Activated CD8-positive, alpha-beta T cell treated with anti-CD3 and anti-CD28 coated beads, Interleukin-2, amount 10 ng/mL, durations not matched to agents 7 days and 5 days (primary cell): ENCODE results near the gene STX1A. TPM values are rescaled to one million over a fixed set of nuclear protein-coding genes. Genes with fewer than 3 reads are reported as not detected.
"Not testable (repeated sequence)": the region's sequence is repeated elsewhere in the genome, so short reads cannot be mapped to it uniquely, and the experiment has no call there.

ENCODE experiments used
- ATAC-seq: fragments of 150-1000 bp; cut with Tn5 transposase; one replicate; pipeline ENCODE4 v1.10.0; 2021; ENCODE audit warnings: moderate library complexity
- CTCF ChIA-PET: fragments of 350-600 bp; sonication (Branson Sonifier 250); formaldehyde crosslinking; loops from one replicate; lab custom pipeline; 2021; ENCODE audit warnings: antibody characterized with exemption; lab: Charles Lee
- POLR2A ChIA-PET: fragments of 350-600 bp; sonication (Branson Sonifier 250); formaldehyde crosslinking; loops from one replicate; lab custom pipeline; 2021; ENCODE audit warnings: antibody characterized with exemption; lab: Charles Lee
- DNase-seq: peaks from one replicate; pipeline ENCODE4 v3.0.0-alpha.2; 2020
- H3K27ac Mint-ChIP-seq: one replicate; pipeline ENCODE4 v1.8.0; 2021; ENCODE audit warnings: mild to moderate bottlenecking, mixed read lengths
- H3K27me3 Mint-ChIP-seq: one replicate; pipeline ENCODE4 v1.8.0; 2021; ENCODE audit warnings: low read depth, mixed read lengths
- H3K36me3 Mint-ChIP-seq: one replicate; pipeline ENCODE4 v1.8.0; 2021; ENCODE audit warnings: low read depth, mixed read lengths
- H3K4me1 Mint-ChIP-seq: one replicate; pipeline ENCODE4 v1.8.0; 2021; ENCODE audit warnings: low read depth, mixed read lengths
- H3K4me3 Mint-ChIP-seq: one replicate; pipeline ENCODE4 v1.8.0; 2021; ENCODE audit warnings: mild to moderate bottlenecking, mixed read lengths
- H3K9me3 Mint-ChIP-seq: one replicate; pipeline ENCODE4 v1.8.0; 2022; ENCODE audit warnings: mixed read lengths; ENCODE audit not compliant: insufficient read depth
- total RNA-seq, 2 experiments: library from RNA; stranded (reverse); gene quantifications; one replicate each; pipeline ENCODE4 v1.2.3, GENCODE V29; 2021

STX1A gene
- total RNA-seq, 2 experiments from 2014 or later: 10.6 to 12.3 TPM

GRCh38 chr7:73734619-73735527, 15.4 kb upstream of the STX1A start:
- ChIA-PET POLR2A (interaction anchor here (0.6 to 1.5 kb wide), 3 partner anchors 19 to 153 kb away, joined by 3 to 4 read pairs (median 3); no protein-coding TSS in a partner anchor), CTCF (interaction anchor here (0.7 to 8.5 kb wide), 24 partner anchors 9 to 294 kb away, joined by 3 to 115 read pairs (median 4); partner anchors contain the start of gene VPS37D)
- Mint-ChIP-seq H3K4me3 (no peak overlapping the region), H3K4me1 (peaks cover 29% of the 10 kb centered on the region), H3K9me3 (no peaks in the 10 kb centered on the region), H3K36me3 (peaks cover 13% of the 10 kb centered on the region), H3K27me3 (peaks cover 6% of the 10 kb centered on the region), H3K27ac (peak overlapping the region; percentile 78)
- DNase-seq (peak; percentile 91), ATAC-seq (peak; percentile 66)

- no peak overlapping the region for H3K4me3 Mint-ChIP-seq
- peaks cover 13% of the 10 kb centered on the region for H3K36me3 Mint-ChIP-seq
- CTCF ChIA-PET: interaction anchor here (1.2 to 8.5 kb wide), 3 partner anchors 14 to 126 kb away, joined by 3 to 115 read pairs (median 21); no protein-coding TSS in a partner anchor
- peaks cover 9% of the 10 kb centered on the region for H3K27me3 Mint-ChIP-seq
- no peak overlapping the region for H3K27ac Mint-ChIP-seq
- no peaks in the 10 kb centered on the region for H3K9me3 Mint-ChIP-seq
- POLR2A ChIA-PET: interaction anchor here (0.7 kb wide), 1 partner anchor 117 kb away, joined by 3 read pairs; no protein-coding TSS in a partner anchor
- H3K4me1 Mint-ChIP-seq: peaks cover 19% of the 10 kb centered on the region
- no peak for DNase-seq
- no peak for ATAC-seq
Measured at GRCh38 chr7:73732397-73732796, 12.9 kb upstream of the STX1A start.

GRCh38 chr7:73730485-73730884, 11.0 kb upstream of the STX1A start:
- Mint-ChIP-seq H3K36me3 (no peaks in the 10 kb centered on the region), H3K4me1 (peaks cover 10% of the 10 kb centered on the region), H3K4me3 (no peak overlapping the region), H3K27me3 (peaks cover 9% of the 10 kb centered on the region), H3K27ac (no peak overlapping the region), H3K9me3 (no peaks in the 10 kb centered on the region)
- no peak for DNase-seq
- CTCF ChIA-PET: no interaction called here
- no peak for ATAC-seq
- POLR2A ChIA-PET: no interaction called here

GRCh38 chr7:73728551-73728950, 9.1 kb upstream of the STX1A start:
- ChIA-PET POLR2A (no interaction called here), CTCF (interaction anchor here (1.0 to 2.8 kb wide), 5 partner anchors 9 to 124 kb away, joined by 3 to 17 read pairs (median 3); partner anchors contain the start of gene STX1A)
- Mint-ChIP-seq H3K27ac (no peak overlapping the region), H3K4me3 (no peak overlapping the region), H3K4me1 (no peaks in the 10 kb centered on the region), H3K9me3 (no peaks in the 10 kb centered on the region), H3K36me3 (no peaks in the 10 kb centered on the region), H3K27me3 (peaks cover 12% of the 10 kb centered on the region)
- no peak for ATAC-seq
- DNase-seq: no peak

GRCh38 chr7:73727952-73728351, 8.5 kb upstream of the STX1A start:
- Mint-ChIP-seq H3K4me3 (no peak overlapping the region), H3K27me3 (peaks cover 9% of the 10 kb centered on the region), H3K27ac (no peak overlapping the region), H3K9me3 (no peaks in the 10 kb centered on the region), H3K36me3 (no peaks in the 10 kb centered on the region), H3K4me1 (no peaks in the 10 kb centered on the region)
- DNase-seq (no peak), ATAC-seq (no peak)
- ChIA-PET CTCF (interaction anchor here (1.0 to 2.8 kb wide), 5 partner anchors 9 to 123 kb away, joined by 3 to 17 read pairs (median 3); partner anchors contain the start of gene STX1A), POLR2A (no interaction called here)

- Mint-ChIP-seq H3K27ac (no peak overlapping the region), H3K36me3 (no peaks in the 10 kb centered on the region), H3K4me1 (no peaks in the 10 kb centered on the region), H3K27me3 (peaks cover 18% of the 10 kb centered on the region), H3K9me3 (no peaks in the 10 kb centered on the region), H3K4me3 (no peak overlapping the region)
- no peak for DNase-seq
- ChIA-PET POLR2A (no interaction called here), CTCF (interaction anchor here (1.0 to 8.3 kb wide), 6 partner anchors 9 to 208 kb away, joined by 3 to 69 read pairs (median 5); no protein-coding TSS in a partner anchor)
- peak; percentile 43 for ATAC-seq
Measured at GRCh38 chr7:73726083-73726466, 6.6 kb upstream of the STX1A start.

- ATAC-seq (no peak), DNase-seq (no peak)
- no peak overlapping the region for H3K4me3 Mint-ChIP-seq
- peaks cover 24% of the 10 kb centered on the region for H3K27me3 Mint-ChIP-seq
- no peaks in the 10 kb centered on the region for H3K9me3 Mint-ChIP-seq
- ChIA-PET CTCF (interaction anchor here (8.3 kb wide), 1 partner anchor 118 kb away, joined by 69 read pairs; no protein-coding TSS in a partner anchor), POLR2A (no interaction called here)
- peaks cover 7% of the 10 kb centered on the region for H3K4me1 Mint-ChIP-seq
- H3K27ac Mint-ChIP-seq: no peak overlapping the region
- H3K36me3 Mint-ChIP-seq: no peaks in the 10 kb centered on the region
Measured at GRCh38 chr7:73723813-73724212, 4.3 kb upstream of the STX1A start.

- DNase-seq (no peak), ATAC-seq (no peak)
- POLR2A ChIA-PET: no interaction called here
- CTCF ChIA-PET: interaction anchor here (1.0 to 8.3 kb wide), 2 partner anchors 12 to 117 kb away, joined by 4 to 69 read pairs; no protein-coding TSS in a partner anchor
- Mint-ChIP-seq H3K36me3 (no peaks in the 10 kb centered on the region), H3K27ac (no peak overlapping the region), H3K4me3 (no peak overlapping the region), H3K4me1 (peaks cover 16% of the 10 kb centered on the region), H3K27me3 (peaks cover 21% of the 10 kb centered on the region), H3K9me3 (no peaks in the 10 kb centered on the region)
Measured at GRCh38 chr7:73722785-73723184, 3.3 kb upstream of the STX1A start.

GRCh38 chr7:73722182-73722581, 2.7 kb upstream of the STX1A start:
- H3K9me3 Mint-ChIP-seq, DNase-seq, H3K27ac Mint-ChIP-seq, POLR2A ChIA-PET, H3K4me3 Mint-ChIP-seq, H3K36me3 Mint-ChIP-seq, ATAC-seq: not testable (repeated sequence)
- CTCF ChIA-PET: interaction anchor here (1.0 to 8.3 kb wide), 2 partner anchors 13 to 116 kb away, joined by 4 to 69 read pairs; no protein-coding TSS in a partner anchor
- Mint-ChIP-seq H3K4me1 (peaks cover 22% of the 10 kb centered on the region), H3K27me3 (peaks cover 21% of the 10 kb centered on the region)

GRCh38 chr7:73721377-73721817, 1.9 kb upstream of the STX1A start:
- no peak overlapping the region for H3K27ac Mint-ChIP-seq
- CTCF ChIA-PET: interaction anchor here (8.3 kb wide), 1 partner anchor 115 kb away, joined by 69 read pairs; no protein-coding TSS in a partner anchor
- POLR2A ChIA-PET: no interaction called here

GRCh38 chr7:73720443-73720842, 974 bp upstream of the STX1A start:
- peak overlapping the region; percentile 63 for H3K4me3 Mint-ChIP-seq
- H3K27me3 Mint-ChIP-seq: peaks cover 24% of the 10 kb centered on the region
- ATAC-seq, DNase-seq, H3K36me3 Mint-ChIP-seq, H3K27ac Mint-ChIP-seq, POLR2A ChIA-PET, H3K9me3 Mint-ChIP-seq: not testable (repeated sequence)
- CTCF ChIA-PET: interaction anchor here (0.9 to 8.3 kb wide), 4 partner anchors 14 to 114 kb away, joined by 3 to 69 read pairs (median 3); no protein-coding TSS in a partner anchor
- H3K4me1 Mint-ChIP-seq: peaks cover 36% of the 10 kb centered on the region

More at GRCh38 chr7:73721377-73721817, 1.9 kb upstream of the STX1A start:
- H3K36me3 Mint-ChIP-seq: peaks cover 3% of the 10 kb centered on the region
- DNase-seq (no peak), ATAC-seq (no peak)
- H3K9me3 Mint-ChIP-seq: no peaks in the 10 kb centered on the region
- H3K27me3 Mint-ChIP-seq: peaks cover 24% of the 10 kb centered on the region
- peaks cover 29% of the 10 kb centered on the region for H3K4me1 Mint-ChIP-seq
- peak overlapping the region; percentile 5 for H3K4me3 Mint-ChIP-seq
